Ovary (tissue), 9 donors: ENCODE results near the gene MTMR8. TPM values are rescaled to one million over a fixed set of nuclear protein-coding genes. Genes with fewer than 3 reads are reported as not detected.

ENCODE experiments used
- DNase-seq, 5 donors: peaks; one replicate each; pipeline ENCODE4 v3.0.0-alpha.2; 2019 to 2020
- H3K27ac ChIP-seq, 2 donors: fragments of 200-600 bp; one replicate each; pipeline versions ENCODE4 v1.5.1 to v1.8.0; 2019 to 2022
- H3K27me3 ChIP-seq: fragments of 200-600 bp; one replicate; pipeline ENCODE4 v1.8.0; 2022
- H3K36me3 ChIP-seq: fragments of 200-600 bp; sonication (generic); one replicate; pipeline ENCODE4 v1.5.1; 2019
- H3K4me1 ChIP-seq: one replicate; pipeline ENCODE4 v1.8.1; 2013; ENCODE audit warnings: mild to moderate bottlenecking, moderate library complexity; ENCODE audit not compliant: insufficient read depth
- H3K4me3 ChIP-seq: fragments of 200-600 bp; sonication (generic); one replicate; pipeline ENCODE4 v1.5.1; 2017
- H3K9me3 ChIP-seq, 2 donors: fragments of 200-600 bp in 1 of 2; sonication (generic) in 1 of 2; one replicate each; pipeline versions ENCODE4 v1.5.1 to v1.8.1; 2013 to 2019; ENCODE audit warnings: mild to moderate bottlenecking in 1 of 2, moderate library complexity in 1 of 2
- CTCF ChIP-seq, 3 donors: fragments of 450-650 bp in 2 of 3; fragments of 200-600 bp in 1 of 3; IDR thresholded peaks; one replicate each; pipeline versions ENCODE4 v1.5.1 to v1.8.0; 2016 to 2022; ENCODE audit warnings: antibody characterized with exemption in 3 of 3, mild to moderate bottlenecking in 1 of 3
- EP300 ChIP-seq: sonication (generic); formaldehyde crosslinking; IDR thresholded peaks from one replicate; pipeline ENCODE4 v1.6.1; 2017; ENCODE audit warnings: antibody characterized with exemption
- POLR2A ChIP-seq: fragments of 450-650 bp; IDR thresholded peaks from one replicate; pipeline ENCODE4 v1.6.1; 2017; ENCODE audit warnings: antibody characterized with exemption, mild to moderate bottlenecking, moderate library complexity
- WGBS, 3 donors: extraction: QIAGEN DNeasy Blood & Tissue Kit in 1 of 3; methylation state at CpG; one replicate each; pipeline versions ENCODE4 v1.1.5 to v1.1.7; 2013 to 2017; 5-methylcytosine and 5-hydroxymethylcytosine counted together
- intact Hi-C, 4 donors: fragments of 100-400 bp; cut with DNase I; formaldehyde crosslinking; loops; one replicate each; pipeline versions ENCODE4 v1.11.0 to v1.15.1; 2022 to 2023
- polyA plus RNA-seq, 2 donors: library from polyadenylated mRNA; stranded (reverse); fragments of 200-250 nt in 1 of 2; fragments of 350-450 nt in 1 of 2; fragmentation: Illumina TruSeq in 1 of 2; extraction: RNeasy Lipid Tissue Mini Kit (QIAGEN cat#74804) in 1 of 2; gene quantifications; one replicate each; pipeline ENCODE4 v1.2.3, GENCODE V29; 2013 to 2014
- total RNA-seq, 7 donors: library from RNA; depleted of rRNA in 2 of 7; stranded (reverse); fragments of >200 nt in 2 of 7; fragmentation: NEBNext Ultra II Directional in 3 of 7; extraction: Animal tissue kit (Norgen Biotek cat#: 25700) in 3 of 7; gene quantifications; one replicate each; pipeline versions ENCODE4 v1.1.0 to v1.2.4, GENCODE V29; 2016 to 2023
- donor health status: DM: no; HTN: no; CAD: no; lungs with moderate emphysema.
- donor health status: DM: no; HTN: no; CAD: no.
- donor health status: Bipolar disorder and iron deficiency.
- donor health status: DM: yes; HTN: yes; CAD: no.
- donor health status: DM: no; HTN: no; CAD: no.
- donor health status: DM: yes; HTN: yes; CAD: no.

MTMR8 gene
- total and polyA plus RNA-seq, 9 donors = 1.3 to 6.0 (median 4.2) TPM

DNA sequence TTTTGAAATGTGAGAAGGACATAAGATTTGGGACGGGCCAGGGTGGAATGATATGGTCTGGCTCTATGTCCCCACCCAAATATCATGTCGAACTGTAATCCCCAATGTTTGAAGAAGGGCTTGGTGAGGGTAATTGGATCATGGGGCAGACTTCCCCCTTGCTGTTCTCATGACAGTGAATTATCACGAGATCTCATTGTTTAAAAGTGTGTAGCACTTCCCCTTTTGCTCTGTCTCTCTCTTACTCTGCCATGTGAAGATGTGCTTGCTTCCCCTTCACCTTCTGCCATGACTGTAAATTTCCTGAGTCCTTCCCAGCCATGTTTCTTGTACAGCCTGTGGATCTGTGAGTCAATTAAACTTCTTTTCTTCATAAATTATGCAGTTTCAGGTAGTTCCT lies 17.5 kb downstream of the MTMR8 start:
- Histone ChIP-seq H3K9me3 (peaks cover 0 to 3% of the 10 kb centered on the region in 2 donors), H3K27ac (no peak overlapping the region), H3K4me3 (no peak overlapping the region), H3K27me3 (no peaks in the 10 kb centered on the region), H3K36me3 (no peaks in the 10 kb centered on the region), H3K4me1 (no peaks in the 10 kb centered on the region)
- intact Hi-C loops = no loop called here
- no peak for DNase-seq
- TF ChIP-seq EP300 (no peak), CTCF (IDR thresholded peaks at IDR 0.05) (no peak), POLR2A (no peak)
- 58 to 74% (median 61%) methylated on average over 3 of the region's 3 CpGs for WGBS, 3 donors

- no peak for DNase-seq
- Histone ChIP-seq H3K36me3 (no peaks in the 10 kb centered on the region), H3K4me3 (no peak overlapping the region), H3K27me3 (no peaks in the 10 kb centered on the region), H3K27ac (no peak overlapping the region), H3K9me3 (no peaks in the 10 kb centered on the region), H3K4me1 (no peaks in the 10 kb centered on the region)
- intact Hi-C loops = no loop called here
- 62 to 72% (median 70%) methylated on average over 5 of the region's 5 CpGs for WGBS, 3 donors
- TF ChIP-seq EP300 = no peak
- no peak for TF ChIP-seq CTCF (IDR thresholded peaks at IDR 0.05)
- no peak for TF ChIP-seq POLR2A
Observed at GRCh38 chrX:64352081-64352480, 43.2 kb downstream of the MTMR8 start.

GRCh38 chrX:64350521-64350920 lies 44.7 kb downstream of the MTMR8 start:
- no peak for DNase-seq
- TF ChIP-seq EP300 (no peak), POLR2A (no peak), CTCF (IDR thresholded peaks at IDR 0.05) (no peak)
- Histone ChIP-seq H3K27me3 (no peaks in the 10 kb centered on the region), H3K9me3 (no peaks in the 10 kb centered on the region), H3K36me3 (no peaks in the 10 kb centered on the region), H3K4me3 (no peak overlapping the region), H3K27ac (no peak overlapping the region), H3K4me1 (no peaks in the 10 kb centered on the region)
- WGBS, 3 donors = 35 to 42% (median 35%) methylated on average over 1 of the region's 1 CpG
- intact Hi-C loops = no loop called here

GRCh38 chrX:64350047-64350446 lies 45.2 kb downstream of the MTMR8 start:
- intact Hi-C loops = no loop called here
- DNase-seq = no peak
- no peaks in the 10 kb centered on the region for H3K9me3 ChIP-seq
- no peak overlapping the region for H3K27ac ChIP-seq
- TF ChIP-seq EP300 (no peak), POLR2A (no peak), CTCF (IDR thresholded peaks at IDR 0.05) (no peak)
- WGBS, 3 donors = 37 to 54% (median 43%) methylated on average over 4 of the region's 4 CpGs
- no peak overlapping the region for H3K4me3 ChIP-seq
- H3K27me3 ChIP-seq = no peaks in the 10 kb centered on the region
- no peaks in the 10 kb centered on the region for H3K36me3 ChIP-seq
- H3K4me1 ChIP-seq = no peaks in the 10 kb centered on the region

- Histone ChIP-seq H3K27ac (no peak overlapping the region), H3K9me3 (no peaks in the 10 kb centered on the region), H3K4me3 (no peak overlapping the region), H3K4me1 (no peaks in the 10 kb centered on the region), H3K36me3 (no peaks in the 10 kb centered on the region), H3K27me3 (no peaks in the 10 kb centered on the region)
- intact Hi-C loops = no loop called here
- WGBS, 3 donors = 6 to 18% (median 12%) methylated on average over 1 of the region's 1 CpG
- TF ChIP-seq EP300 (no peak), CTCF (IDR thresholded peaks at IDR 0.05) (no peak), POLR2A (no peak)
- DNase-seq = no peak
Observed at GRCh38 chrX:64342811-64343210, 52.4 kb downstream of the MTMR8 start.
